Erythroblast (primary cell): ENCODE data around the gene SHMT2.

Source experiments
- GATA1 ChIP-seq: IDR thresholded peaks from 2 replicates; pipeline ENCODE4 v1.6.1; 2011; ENCODE audit warnings: low read depth, mild to moderate bottlenecking, control low read depth, low read length, moderate library complexity
- POLR2A ChIP-seq: IDR thresholded peaks from 2 replicates; pipeline ENCODE4 v1.6.1; 2011; ENCODE audit warnings: mild to moderate bottlenecking, low read length

DNA sequence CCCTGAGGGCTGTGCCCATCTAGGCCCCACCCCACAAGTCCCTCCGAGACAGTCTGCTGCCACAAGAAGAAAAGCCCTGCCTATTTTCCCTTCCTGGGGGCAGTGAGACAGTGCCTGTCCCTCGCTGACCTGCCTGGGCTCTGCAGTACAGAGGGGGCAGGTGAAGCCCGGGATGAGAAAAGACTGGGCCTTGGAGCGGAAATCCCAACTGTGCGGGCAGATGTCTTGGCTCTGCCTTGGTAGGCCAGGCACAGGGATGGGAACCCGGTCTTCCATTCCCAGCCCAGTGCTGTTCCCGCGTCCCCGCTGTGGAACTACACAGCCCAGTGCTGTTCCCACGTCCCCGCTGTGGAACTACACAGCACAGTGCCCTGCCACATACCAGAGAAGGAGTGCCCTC is 25.7 kb upstream of the SHMT2 start:
- TF ChIP-seq POLR2A (no peak), GATA1 (no peak)
